ENCODE results near the gene HSD11B1L.
"Not testable (repeated sequence)": the region's sequence is repeated elsewhere in the genome, so short reads cannot be mapped to it uniquely, and the experiment has no call there.

Gene HSD11B1L

DNA sequence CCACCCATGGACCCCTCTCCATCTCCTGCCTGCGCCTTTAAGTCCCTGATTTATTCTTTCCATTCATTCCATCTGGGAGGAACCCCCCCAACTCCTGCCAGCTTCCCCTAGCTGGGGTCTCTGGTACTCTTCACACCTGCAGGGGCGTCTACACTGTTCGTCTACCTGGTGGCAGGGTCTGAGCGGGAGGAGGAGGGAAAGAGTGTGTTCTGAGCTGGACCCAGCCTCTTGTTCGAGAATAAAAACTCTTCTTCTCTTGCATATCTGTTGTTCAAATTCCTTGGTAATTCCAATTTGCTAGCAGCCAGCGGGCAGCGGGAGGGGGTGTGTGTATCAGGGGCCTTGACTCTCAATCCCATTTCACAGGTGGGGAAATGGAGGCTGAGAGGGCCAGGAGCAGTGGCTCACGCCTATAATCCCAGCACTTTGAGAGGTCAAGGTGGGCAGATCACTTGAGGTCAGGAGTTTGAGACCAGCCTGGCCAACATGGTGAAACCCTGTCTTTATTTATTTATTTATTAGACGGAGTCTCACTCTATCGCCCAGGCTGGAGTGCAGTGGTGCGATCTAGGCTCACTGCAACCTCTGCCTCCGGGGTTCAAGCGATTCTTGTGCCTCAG lies 7.5 kb downstream of the HSD11B1L start:
- peaks cover 23% of the 10 kb centered on the region for H3K4me1 Mint-ChIP-seq (ENCODE audit: low read depth)
- H3K9me3 Mint-ChIP-seq; H3K27me3 Mint-ChIP-seq (ENCODE audit: low read depth): not testable (repeated sequence)
- H3K27ac Mint-ChIP-seq, result peak overlapping the region; percentile 31
- peaks cover 18% of the 10 kb centered on the region for H3K36me3 Mint-ChIP-seq (ENCODE audit: low read depth)
- peak overlapping the region; percentile 50 for H3K4me3 Mint-ChIP-seq

- Mint-ChIP-seq H3K4me1 (ENCODE audit: low read depth) (peaks cover 23% of the 10 kb centered on the region), H3K27me3 (ENCODE audit: low read depth) (no peaks in the 10 kb centered on the region), H3K9me3 (no peaks in the 10 kb centered on the region), H3K4me3 (peak within 1 kb of the TSS; percentile 97), H3K27ac (peak within 1 kb of the TSS; percentile 92), H3K36me3 (ENCODE audit: low read depth) (peaks cover 22% of the 10 kb centered on the region)
These were observed 9.5 kb downstream of the HSD11B1L start, which contains the start of gene RPL36 for GRCh38 chr19:5690125-5690954. Gene RPL36 (plus strand): TSS chr19:5690295. CDS start chr19:5690508, 213 bp downstream.

DNA sequence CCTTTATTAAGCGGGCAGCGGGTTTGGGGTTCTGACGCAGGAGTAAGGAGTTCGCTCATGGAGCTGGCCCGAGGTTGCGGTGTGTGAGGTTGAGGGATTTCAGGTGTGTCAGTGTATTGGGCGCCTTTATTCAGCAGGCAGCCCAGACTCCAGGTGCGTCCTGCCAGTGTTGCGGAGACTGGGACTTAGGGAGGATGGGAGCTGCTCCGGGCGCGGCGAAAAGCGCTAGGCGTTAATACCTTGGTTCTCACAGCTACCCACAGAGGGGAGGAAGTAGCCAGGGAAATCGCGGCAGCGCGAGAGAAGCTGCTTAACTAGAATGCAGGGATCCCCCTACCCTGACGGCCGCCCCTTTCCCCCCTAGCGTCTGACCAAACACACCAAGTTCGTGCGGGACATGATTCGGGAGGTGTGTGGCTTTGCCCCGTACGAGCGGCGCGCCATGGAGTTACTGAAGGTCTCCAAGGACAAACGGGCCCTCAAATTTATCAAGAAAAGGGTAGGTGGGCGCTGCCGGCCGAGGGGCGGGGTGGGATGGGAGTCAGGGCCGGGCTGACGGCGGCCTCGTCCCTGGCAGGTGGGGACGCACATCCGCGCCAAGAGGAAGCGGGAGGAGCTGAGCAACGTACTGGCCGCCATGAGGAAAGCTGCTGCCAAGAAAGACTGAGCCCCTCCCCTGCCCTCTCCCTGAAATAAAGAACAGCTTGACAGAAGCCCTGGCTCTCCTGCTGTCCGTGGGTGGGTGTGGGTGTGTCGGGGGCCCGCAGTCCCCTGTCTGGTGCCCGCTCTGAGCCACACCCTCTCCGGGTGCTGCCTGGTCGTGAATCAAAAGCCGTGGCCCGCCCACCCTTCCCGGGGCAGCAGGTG lies 10.4 kb downstream of the HSD11B1L start:
- peaks cover 23% of the 10 kb centered on the region for H3K4me1 Mint-ChIP-seq (ENCODE audit: low read depth)
- H3K9me3 Mint-ChIP-seq, result no peaks in the 10 kb centered on the region
- peaks cover 22% of the 10 kb centered on the region for H3K36me3 Mint-ChIP-seq (ENCODE audit: low read depth)
- H3K27me3 Mint-ChIP-seq (ENCODE audit: low read depth), result no peaks in the 10 kb centered on the region
- peak overlapping the region; percentile 97 for H3K4me3 Mint-ChIP-seq
- H3K27ac Mint-ChIP-seq, result peak overlapping the region; percentile 92

GRCh38 chr19:5691822-5692722 lies 11.2 kb downstream of the HSD11B1L start:
- Mint-ChIP-seq H3K4me1 (ENCODE audit: low read depth) (peaks cover 19% of the 10 kb centered on the region), H3K4me3 (peak overlapping the region; percentile 97), H3K27me3 (ENCODE audit: low read depth) (no peaks in the 10 kb centered on the region), H3K9me3 (no peaks in the 10 kb centered on the region), H3K27ac (peak overlapping the region; percentile 31), H3K36me3 (ENCODE audit: low read depth) (peaks cover 22% of the 10 kb centered on the region)

GRCh38 chr19:5692723-5693194 lies 11.9 kb downstream of the HSD11B1L start:
- Mint-ChIP-seq H3K36me3 (ENCODE audit: low read depth) (peaks cover 22% of the 10 kb centered on the region), H3K4me1 (ENCODE audit: low read depth) (peaks cover 19% of the 10 kb centered on the region), H3K4me3 (peak overlapping the region; percentile 71), H3K27me3 (ENCODE audit: low read depth) (no peaks in the 10 kb centered on the region), H3K27ac (peak overlapping the region; percentile 3), H3K9me3 (no peaks in the 10 kb centered on the region)

GRCh38 chr19:5693195-5694166 lies 12.7 kb downstream of the HSD11B1L start:
- peaks cover 22% of the 10 kb centered on the region for H3K36me3 Mint-ChIP-seq (ENCODE audit: low read depth)
- H3K9me3 Mint-ChIP-seq, result no peaks in the 10 kb centered on the region
- peaks cover 15% of the 10 kb centered on the region for H3K4me1 Mint-ChIP-seq (ENCODE audit: low read depth)
- H3K27me3 Mint-ChIP-seq (ENCODE audit: low read depth), result no peaks in the 10 kb centered on the region
- no peak overlapping the region for H3K4me3 Mint-ChIP-seq
- no peak overlapping the region for H3K27ac Mint-ChIP-seq

- H3K36me3 Mint-ChIP-seq (ENCODE audit: low read depth), result peaks cover 28% of the 10 kb centered on the region
- H3K9me3 Mint-ChIP-seq, result no peaks in the 10 kb centered on the region
- H3K4me1 Mint-ChIP-seq (ENCODE audit: low read depth), result peaks cover 14% of the 10 kb centered on the region
- no peak overlapping the region for H3K4me3 Mint-ChIP-seq
- no peaks in the 10 kb centered on the region for H3K27me3 Mint-ChIP-seq (ENCODE audit: low read depth)
- H3K27ac Mint-ChIP-seq, result no peak overlapping the region
These were observed 13.5 kb downstream of the HSD11B1L start for GRCh38 chr19:5694167-5694955.

GRCh38 chr19:5694956-5695648 lies 14.3 kb downstream of the HSD11B1L start:
- H3K27me3 Mint-ChIP-seq (ENCODE audit: low read depth), result no peaks in the 10 kb centered on the region
- no peaks in the 10 kb centered on the region for H3K9me3 Mint-ChIP-seq
- peaks cover 27% of the 10 kb centered on the region for H3K36me3 Mint-ChIP-seq (ENCODE audit: low read depth)
- peaks cover 10% of the 10 kb centered on the region for H3K4me1 Mint-ChIP-seq (ENCODE audit: low read depth)
- H3K4me3 Mint-ChIP-seq, result no peak overlapping the region
- H3K27ac Mint-ChIP-seq, result no peak overlapping the region

GRCh38 chr19:5695649-5696195 lies 14.9 kb downstream of the HSD11B1L start:
- H3K4me1 Mint-ChIP-seq (ENCODE audit: low read depth), result peaks cover 7% of the 10 kb centered on the region
- no peak overlapping the region for H3K4me3 Mint-ChIP-seq
- H3K36me3 Mint-ChIP-seq (ENCODE audit: low read depth), result peaks cover 20% of the 10 kb centered on the region
- H3K9me3 Mint-ChIP-seq, result no peaks in the 10 kb centered on the region
- H3K27me3 Mint-ChIP-seq (ENCODE audit: low read depth), result no peaks in the 10 kb centered on the region
- no peak overlapping the region for H3K27ac Mint-ChIP-seq

GRCh38 chr19:5696196-5697021 lies 15.6 kb downstream of the HSD11B1L start:
- Mint-ChIP-seq H3K4me3 (no peak overlapping the region), H3K27me3 (ENCODE audit: low read depth) (no peaks in the 10 kb centered on the region), H3K9me3 (no peaks in the 10 kb centered on the region), H3K4me1 (ENCODE audit: low read depth) (peaks cover 6% of the 10 kb centered on the region), H3K36me3 (ENCODE audit: low read depth) (peaks cover 18% of the 10 kb centered on the region), H3K27ac (no peak overlapping the region)

Data from T-helper 1 cell treated with Interleukin-12 subunit alpha and Interleukin-12 subunit beta and Interleukin-4 antibody, amounts not matched to agents 30 μg/mL and 1 μg/mL, for 36 hours (primary cell).